ENCODE results near the gene SOX14. TPM values are rescaled to one million over a fixed set of nuclear protein-coding genes. Genes with fewer than 3 reads are reported as not detected.

The SOX14 gene
- total and polyA plus RNA-seq, 7 donors: not detected

DNA sequence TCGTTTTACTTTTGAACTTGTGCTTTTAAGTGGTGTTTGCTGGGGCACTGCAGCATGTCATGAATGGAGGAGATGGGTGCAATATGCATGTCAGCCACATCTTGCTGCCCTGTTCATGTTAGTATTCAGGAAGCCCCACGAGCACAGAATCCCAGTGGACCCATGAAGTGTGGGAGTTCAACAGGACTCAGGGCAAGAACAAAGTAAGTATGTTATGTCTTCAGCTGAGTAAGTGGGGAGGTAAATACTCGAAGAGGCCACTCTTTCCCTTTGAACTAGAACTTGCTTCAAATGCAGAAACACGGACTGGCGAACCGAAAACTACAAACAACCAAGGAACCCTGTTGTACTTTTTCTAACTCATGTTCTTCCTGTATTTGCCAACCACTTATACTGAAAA, 23.4 kb downstream of the SOX14 start:
- Histone ChIP-seq H3K4me3 (no peak overlapping the region), H3K4me1 (no peaks in the 10 kb centered on the region), H3K27ac (no peak overlapping the region), H3K9me3 (no peaks in the 10 kb centered on the region), H3K36me3 (ENCODE audit: insufficient read depth in 1 of 2, low read depth in 1 of 2) (no peaks in the 10 kb centered on the region), H3K27me3 (ENCODE audit: insufficient read depth in 3 of 3, low read length in 2 of 3) (peaks cover 0 to 2% (median 0%) of the 10 kb centered on the region in 3 donors)
- DNase-seq: no peak
- WGBS, 3 donors: 59 to 66% (median 66%) methylated on average over 6 of the region's 6 CpGs
- intact Hi-C loops (cut with DNase I): no loop called here
- ATAC-seq: no peak
- TF ChIP-seq, protein P1, sequence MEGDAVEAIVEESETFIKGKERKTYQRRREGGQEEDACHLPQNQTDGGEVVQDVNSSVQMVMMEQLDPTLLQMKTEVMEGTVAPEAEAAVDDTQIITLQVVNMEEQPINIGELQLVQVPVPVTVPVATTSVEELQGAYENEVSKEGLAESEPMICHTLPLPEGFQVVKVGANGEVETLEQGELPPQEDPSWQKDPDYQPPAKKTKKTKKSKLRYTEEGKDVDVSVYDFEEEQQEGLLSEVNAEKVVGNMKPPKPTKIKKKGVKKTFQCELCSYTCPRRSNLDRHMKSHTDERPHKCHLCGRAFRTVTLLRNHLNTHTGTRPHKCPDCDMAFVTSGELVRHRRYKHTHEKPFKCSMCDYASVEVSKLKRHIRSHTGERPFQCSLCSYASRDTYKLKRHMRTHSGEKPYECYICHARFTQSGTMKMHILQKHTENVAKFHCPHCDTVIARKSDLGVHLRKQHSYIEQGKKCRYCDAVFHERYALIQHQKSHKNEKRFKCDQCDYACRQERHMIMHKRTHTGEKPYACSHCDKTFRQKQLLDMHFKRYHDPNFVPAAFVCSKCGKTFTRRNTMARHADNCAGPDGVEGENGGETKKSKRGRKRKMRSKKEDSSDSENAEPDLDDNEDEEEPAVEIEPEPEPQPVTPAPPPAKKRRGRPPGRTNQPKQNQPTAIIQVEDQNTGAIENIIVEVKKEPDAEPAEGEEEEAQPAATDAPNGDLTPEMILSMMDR (IDR thresholded peaks at IDR 0.05): no peak

DNA sequence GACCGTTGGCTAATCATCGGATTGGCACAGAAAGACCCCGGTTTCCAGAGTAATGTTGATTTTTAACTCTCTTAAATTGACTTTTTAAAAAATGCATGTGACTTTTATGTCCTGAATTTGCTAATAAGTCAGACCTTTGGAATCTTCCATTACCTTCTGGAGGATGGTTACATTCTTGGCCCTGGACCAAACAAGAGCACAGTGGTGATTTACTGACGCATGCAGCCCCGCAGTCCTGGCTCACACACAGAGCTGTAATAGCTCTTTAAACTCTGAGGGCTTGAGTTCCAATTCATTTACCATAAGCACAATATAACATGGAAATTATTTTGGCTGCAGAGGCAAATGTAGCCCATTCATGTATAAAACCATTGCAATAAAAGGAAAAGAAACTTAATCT, 25.1 kb downstream of the SOX14 start:
- TF ChIP-seq, protein P1 (IDR thresholded peaks at IDR 0.05): no peak
- ATAC-seq: no peak
- no peak for DNase-seq
- Histone ChIP-seq H3K27me3 (ENCODE audit: insufficient read depth in 3 of 3, low read length in 2 of 3) (no peaks in the 10 kb centered on the region), H3K27ac (no peak overlapping the region), H3K4me3 (no peak overlapping the region), H3K36me3 (ENCODE audit: insufficient read depth in 1 of 2, low read depth in 1 of 2) (no peaks in the 10 kb centered on the region), H3K9me3 (no peaks in the 10 kb centered on the region), H3K4me1 (no peaks in the 10 kb centered on the region)
- intact Hi-C loops (cut with DNase I): no loop called here
- 53 to 66% (median 61%) methylated on average over 5 of the region's 5 CpGs for WGBS, 3 donors

- no peak overlapping the region for H3K27ac ChIP-seq
- no peak for ATAC-seq
- H3K9me3 ChIP-seq: no peaks in the 10 kb centered on the region
- no peaks in the 10 kb centered on the region for H3K36me3 ChIP-seq (ENCODE audit: insufficient read depth in 1 of 2, low read depth in 1 of 2)
- H3K4me1 ChIP-seq: no peaks in the 10 kb centered on the region
- 0 to 2% (median 2%) methylated on average over 3 of the region's 3 CpGs for WGBS, 3 donors
- intact Hi-C loops (cut with DNase I): loop anchor here in 1 of 2 donors (10.0 kb wide), 1 partner anchor 688 kb away; no protein-coding TSS in a partner anchor
- DNase-seq: no peak
- TF ChIP-seq, protein P1 (IDR thresholded peaks at IDR 0.05): peak; percentile 23
- H3K4me3 ChIP-seq: no peak overlapping the region
- H3K27me3 ChIP-seq (ENCODE audit: insufficient read depth in 3 of 3, low read length in 2 of 3): peaks cover 0 to 2% (median 0%) of the 10 kb centered on the region in 3 donors
Observed at GRCh38 chr3:137792626-137793271, 28.6 kb downstream of the SOX14 start.

DNA sequence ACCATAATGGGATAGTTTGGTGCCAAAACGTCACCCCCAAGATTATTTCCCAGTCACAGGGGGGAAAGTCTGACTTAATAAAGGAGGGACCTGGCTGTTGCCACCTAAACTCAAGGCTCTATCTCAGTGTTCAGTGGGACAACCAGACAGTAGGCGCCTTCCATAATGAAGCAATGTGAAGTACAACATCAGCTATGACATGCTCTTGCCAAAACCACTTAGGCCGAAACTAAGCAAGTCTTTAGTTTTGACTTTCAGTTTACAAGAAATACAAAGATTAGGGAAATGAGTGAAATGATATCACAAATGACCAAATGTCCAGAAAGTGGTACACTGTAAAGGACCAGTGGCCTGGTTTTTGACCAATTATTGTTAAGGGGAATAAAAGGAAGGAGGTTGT, 32.9 kb downstream of the SOX14 start:
- H3K9me3 ChIP-seq: no peaks in the 10 kb centered on the region
- WGBS, 3 donors: 65 to 83% (median 82%) methylated on average over 3 of the region's 3 CpGs
- H3K36me3 ChIP-seq (ENCODE audit: insufficient read depth in 1 of 2, low read depth in 1 of 2): no peaks in the 10 kb centered on the region
- TF ChIP-seq, protein P1 (IDR thresholded peaks at IDR 0.05): no peak
- intact Hi-C loops (cut with DNase I): loop anchor here in 1 of 2 donors (10.0 kb wide), 1 partner anchor 692 kb away; no protein-coding TSS in a partner anchor
- no peak overlapping the region for H3K27ac ChIP-seq
- ATAC-seq: no peak
- peaks cover 0 to 5% (median 5%) of the 10 kb centered on the region in 3 donors for H3K27me3 ChIP-seq (ENCODE audit: insufficient read depth in 3 of 3, low read length in 2 of 3)
- DNase-seq: no peak
- no peaks in the 10 kb centered on the region for H3K4me1 ChIP-seq
- H3K4me3 ChIP-seq: no peak overlapping the region

DNA sequence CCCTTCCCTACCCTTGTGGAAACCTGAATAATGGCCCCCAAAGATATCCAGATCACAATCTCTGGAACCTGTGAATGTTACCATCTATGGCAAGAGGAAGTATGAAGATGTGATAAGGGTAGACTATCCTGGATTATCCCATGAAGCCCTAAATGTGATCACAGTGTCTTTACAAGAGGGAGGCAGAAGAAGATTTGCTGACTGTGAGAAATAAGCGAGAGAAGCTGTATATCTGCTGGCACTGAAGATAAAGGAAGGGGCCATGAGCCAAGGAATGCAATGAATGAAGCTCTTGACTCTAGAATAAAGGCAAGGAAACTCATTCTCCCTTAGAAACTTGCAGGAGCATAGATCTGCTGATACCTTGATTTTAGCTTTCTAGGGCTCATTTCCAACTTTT, 39.1 kb downstream of the SOX14 start:
- Histone ChIP-seq H3K27ac (no peak overlapping the region), H3K4me1 (no peaks in the 10 kb centered on the region), H3K36me3 (ENCODE audit: insufficient read depth in 1 of 2, low read depth in 1 of 2) (no peaks in the 10 kb centered on the region), H3K9me3 (no peaks in the 10 kb centered on the region), H3K27me3 (ENCODE audit: insufficient read depth in 3 of 3, low read length in 2 of 3) (peaks cover 0 to 5% (median 2%) of the 10 kb centered on the region in 3 donors), H3K4me3 (no peak overlapping the region)
- TF ChIP-seq, protein P1 (IDR thresholded peaks at IDR 0.05): no peak
- intact Hi-C loops (cut with DNase I): no loop called here
- ATAC-seq: no peak
- 62 to 73% (median 68%) methylated on average over 1 of the region's 1 CpG for WGBS, 3 donors
- no peak for DNase-seq

All from psoas muscle (tissue), 8 donors.